Prostate gland (tissue), 2 donors: ENCODE data around the gene CRY2. TPM values are rescaled to one million over a fixed set of nuclear protein-coding genes. Genes with fewer than 3 reads are reported as not detected.

Experiments used
- DNase-seq: peaks from one replicate; pipeline ENCODE4 v3.0.0-alpha.2; 2019; ENCODE audit warnings: low spot score
- H3K27ac ChIP-seq, 2 donors: fragments of 200-600 bp; sonication (generic); 2 replicates each; pipeline ENCODE4 v1.5.1; 2017 to 2019
- H3K27me3 ChIP-seq: fragments of 200-600 bp; sonication (generic); replicated peaks from 2 replicates; pipeline ENCODE4 v1.5.1; 2019; ENCODE audit not compliant: insufficient read depth
- H3K36me3 ChIP-seq, 2 donors: fragments of 200-600 bp; sonication (generic); 1 replicate in 1 of 2; 2 replicates in 1 of 2; pipeline versions ENCODE4 v1.5.1 to v1.8.1; 2017 to 2019
- H3K4me1 ChIP-seq: fragments of 200-600 bp; sonication (generic); replicated peaks from 2 replicates; pipeline ENCODE4 v1.5.1; 2019
- H3K4me3 ChIP-seq, 2 donors: fragments of 200-600 bp; sonication (generic); 2 replicates each; pipeline ENCODE4 v1.5.1; 2017 to 2019
- H3K9me3 ChIP-seq: fragments of 200-600 bp; sonication (generic); 2 replicates; pipeline ENCODE4 v1.5.1; 2017
- POLR2A ChIP-seq: fragments of 450-650 bp; IDR thresholded peaks from one replicate; pipeline ENCODE4 v1.6.1; 2016; ENCODE audit warnings: antibody characterized with exemption, mild to moderate bottlenecking
- POLR2AphosphoS5 ChIP-seq: sonication (generic); formaldehyde crosslinking; IDR thresholded peaks from one replicate; pipeline ENCODE4 v1.6.1; 2017; ENCODE audit warnings: antibody characterized with exemption
- WGBS: methylation state at CpG from one replicate; pipeline ENCODE4 v1.1.5; 2018; 5-methylcytosine and 5-hydroxymethylcytosine counted together
- intact Hi-C: fragments of 100-400 bp; cut with DNase I; formaldehyde crosslinking; loops from one replicate; pipeline ENCODE4 v1.14.2; 2022
- total RNA-seq, 2 donors: library from RNA; depleted of rRNA; stranded (reverse); fragments of >200 nt; gene quantifications; one replicate each; pipeline ENCODE4 v1.1.0, GENCODE V29; 2016
- TF ChIP-seq, protein P1 (sequence below), 4 experiments: fragments of 200-600 bp in 2 of 4; fragments of 450-650 bp in 2 of 4; sonication (generic) in 2 of 4; IDR thresholded peaks; 1 replicate in 3 of 4; 2 replicates in 1 of 4; pipeline ENCODE4 v1.5.1; 2016 to 2019; ENCODE audit warnings: antibody characterized with exemption in 4 of 4, mild to moderate bottlenecking in 2 of 4, moderate library complexity in 2 of 4

CRY2 gene
- total RNA-seq, 2 donors from 2014 or later: 45.4 to 70.8 TPM

DNA sequence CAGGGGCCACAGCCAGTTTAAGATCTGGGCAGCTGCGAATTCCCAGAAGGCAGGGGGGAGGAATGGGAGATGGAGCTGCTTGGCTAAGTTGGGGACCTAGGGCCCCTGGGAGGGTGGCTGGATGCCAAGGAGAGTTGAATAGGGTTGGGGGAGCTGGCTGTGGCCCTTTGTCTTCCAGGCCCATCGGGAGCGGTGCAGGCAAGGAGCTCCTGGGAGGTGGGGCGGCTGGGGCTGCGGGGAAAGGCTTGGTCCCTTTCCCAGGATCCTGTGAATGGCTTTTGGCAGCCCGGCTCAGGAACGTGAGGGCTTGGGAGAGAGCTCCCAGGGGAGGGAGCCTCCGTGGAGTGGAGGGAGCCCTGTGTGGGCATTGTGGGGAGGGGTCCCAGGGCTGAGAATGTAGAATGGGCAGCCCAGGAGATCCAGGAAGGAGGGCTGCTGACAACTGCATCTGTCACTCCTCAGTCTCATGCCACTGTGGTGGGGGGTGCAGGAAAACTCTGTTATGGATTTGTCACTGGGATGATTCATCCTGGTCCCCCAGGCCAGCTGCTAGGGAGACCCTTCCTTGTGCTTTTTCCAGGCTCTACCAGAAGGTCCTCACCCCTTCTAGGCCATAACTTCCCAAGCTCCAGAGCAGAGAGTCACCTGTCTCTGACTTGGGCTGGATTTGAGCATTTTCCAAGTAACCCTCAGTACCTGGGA is 53.8 kb downstream of the CRY2 start:
- Histone ChIP-seq H3K36me3 (no peaks in the 10 kb centered on the region), H3K27me3 (no peaks in the 10 kb centered on the region), H3K4me1 (peaks cover 5% of the 10 kb centered on the region), H3K27ac (peak overlapping the region; percentile 19 to 72), H3K9me3 (no peaks in the 10 kb centered on the region), H3K4me3 (peak overlapping the region; percentile 31 to 49)
- 5% methylated on average over 8 of the region's 8 CpGs for WGBS
- intact Hi-C loops: no loop called here
- no peak for DNase-seq
- TF ChIP-seq, protein P1, sequence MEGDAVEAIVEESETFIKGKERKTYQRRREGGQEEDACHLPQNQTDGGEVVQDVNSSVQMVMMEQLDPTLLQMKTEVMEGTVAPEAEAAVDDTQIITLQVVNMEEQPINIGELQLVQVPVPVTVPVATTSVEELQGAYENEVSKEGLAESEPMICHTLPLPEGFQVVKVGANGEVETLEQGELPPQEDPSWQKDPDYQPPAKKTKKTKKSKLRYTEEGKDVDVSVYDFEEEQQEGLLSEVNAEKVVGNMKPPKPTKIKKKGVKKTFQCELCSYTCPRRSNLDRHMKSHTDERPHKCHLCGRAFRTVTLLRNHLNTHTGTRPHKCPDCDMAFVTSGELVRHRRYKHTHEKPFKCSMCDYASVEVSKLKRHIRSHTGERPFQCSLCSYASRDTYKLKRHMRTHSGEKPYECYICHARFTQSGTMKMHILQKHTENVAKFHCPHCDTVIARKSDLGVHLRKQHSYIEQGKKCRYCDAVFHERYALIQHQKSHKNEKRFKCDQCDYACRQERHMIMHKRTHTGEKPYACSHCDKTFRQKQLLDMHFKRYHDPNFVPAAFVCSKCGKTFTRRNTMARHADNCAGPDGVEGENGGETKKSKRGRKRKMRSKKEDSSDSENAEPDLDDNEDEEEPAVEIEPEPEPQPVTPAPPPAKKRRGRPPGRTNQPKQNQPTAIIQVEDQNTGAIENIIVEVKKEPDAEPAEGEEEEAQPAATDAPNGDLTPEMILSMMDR (IDR thresholded peaks at IDR 0.05): no peak

- Histone ChIP-seq H3K27ac (no peak overlapping the region), H3K27me3 (no peaks in the 10 kb centered on the region), H3K36me3 (no peaks in the 10 kb centered on the region), H3K4me3 (no peak overlapping the region), H3K4me1 (peaks cover 5% of the 10 kb centered on the region), H3K9me3 (no peaks in the 10 kb centered on the region)
- DNase-seq: no peak
- intact Hi-C loops: no loop called here
- TF ChIP-seq, protein P1 (IDR thresholded peaks at IDR 0.05): no peak
- TF ChIP-seq POLR2A: no peak
- 69% methylated on average over 6 of the region's 6 CpGs for WGBS
Observed at GRCh38 chr11:45901626-45902025, 54.4 kb downstream of the CRY2 start.

DNA sequence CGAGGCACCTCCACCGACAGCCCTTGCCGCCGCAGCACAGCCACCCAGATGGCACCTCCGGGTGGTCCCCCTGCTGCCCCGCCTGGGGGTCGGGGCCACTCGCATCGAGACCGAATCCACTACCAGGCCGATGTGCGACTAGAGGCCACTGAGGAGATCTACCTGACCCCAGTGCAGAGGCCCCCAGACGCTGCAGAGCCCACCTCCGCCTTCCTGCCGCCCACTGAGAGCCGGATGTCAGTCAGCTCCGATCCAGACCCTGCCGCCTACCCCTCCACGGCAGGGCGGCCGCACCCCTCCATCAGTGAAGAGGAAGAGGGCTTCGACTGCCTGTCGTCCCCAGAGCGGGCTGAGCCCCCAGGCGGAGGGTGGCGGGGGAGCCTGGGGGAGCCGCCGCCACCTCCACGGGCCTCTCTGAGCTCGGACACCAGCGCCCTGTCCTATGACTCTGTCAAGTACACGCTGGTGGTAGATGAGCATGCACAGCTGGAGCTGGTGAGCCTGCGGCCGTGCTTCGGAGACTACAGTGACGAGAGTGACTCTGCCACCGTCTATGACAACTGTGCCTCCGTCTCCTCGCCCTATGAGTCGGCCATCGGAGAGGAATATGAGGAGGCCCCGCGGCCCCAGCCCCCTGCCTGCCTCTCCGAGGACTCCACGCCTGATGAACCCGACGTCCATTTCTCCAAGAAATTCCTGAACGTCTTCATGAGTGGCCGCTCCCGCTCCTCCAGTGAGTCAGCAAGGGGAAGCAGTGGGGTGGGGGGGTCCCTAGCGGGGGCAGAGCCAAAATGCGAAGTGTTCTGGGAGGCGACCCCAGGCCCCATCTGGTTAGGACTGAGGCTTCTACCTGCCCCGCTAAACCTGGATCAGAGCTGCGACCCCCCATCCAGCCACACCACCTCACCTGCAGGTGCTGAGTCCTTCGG is 55.4 kb downstream of the CRY2 start:
- Histone ChIP-seq H3K9me3 (no peaks in the 10 kb centered on the region), H3K4me1 (peaks cover 5% of the 10 kb centered on the region), H3K27me3 (no peaks in the 10 kb centered on the region), H3K4me3 (no peak overlapping the region), H3K27ac (no peak overlapping the region), H3K36me3 (no peaks in the 10 kb centered on the region)
- WGBS: 92% methylated on average over 51 of the region's 56 CpGs
- no peak for DNase-seq
- TF ChIP-seq POLR2A: no peak
- no peak for TF ChIP-seq POLR2AphosphoS5
- TF ChIP-seq, protein P1 (IDR thresholded peaks at IDR 0.05): no peak
- intact Hi-C loops: no loop called here

DNA sequence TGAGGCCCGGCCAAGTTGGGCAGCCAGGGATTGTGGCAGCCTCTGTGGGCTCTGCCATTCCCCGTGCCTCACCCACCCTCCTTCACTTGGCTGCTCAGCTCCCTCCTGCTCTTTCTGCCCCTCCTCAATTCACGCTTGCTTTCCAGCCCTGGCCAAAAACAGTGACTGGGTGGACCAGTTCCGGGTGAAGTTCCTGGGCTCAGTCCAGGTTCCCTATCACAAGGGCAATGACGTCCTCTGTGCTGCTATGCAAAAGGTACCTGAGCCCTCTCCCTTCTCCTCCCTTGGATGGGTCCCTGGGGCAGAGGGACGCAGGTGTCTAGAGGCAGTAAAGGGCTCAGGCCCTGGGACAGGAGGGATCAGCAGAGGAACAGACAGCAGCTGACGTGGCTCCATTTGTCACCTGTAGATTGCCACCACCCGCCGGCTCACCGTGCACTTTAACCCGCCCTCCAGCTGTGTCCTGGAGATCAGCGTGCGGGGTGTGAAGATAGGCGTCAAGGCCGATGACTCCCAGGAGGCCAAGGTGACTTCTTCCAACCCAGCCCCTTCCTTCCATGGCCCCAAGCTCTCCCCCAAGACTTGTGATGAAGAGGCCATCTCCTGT is 57.1 kb downstream of the CRY2 start:
- DNase-seq: no peak
- Histone ChIP-seq H3K4me3 (no peak overlapping the region), H3K36me3 (no peaks in the 10 kb centered on the region), H3K4me1 (peaks cover 5% of the 10 kb centered on the region), H3K27me3 (no peaks in the 10 kb centered on the region), H3K9me3 (no peaks in the 10 kb centered on the region), H3K27ac (no peak overlapping the region)
- TF ChIP-seq, protein P1 (IDR thresholded peaks at IDR 0.05): no peak
- no peak for TF ChIP-seq POLR2AphosphoS5
- no peak for TF ChIP-seq POLR2A
- intact Hi-C loops: no loop called here
- 70% methylated on average over 14 of the region's 15 CpGs for WGBS
